GM18526 (cell line): ENCODE measurements around the gene BTBD6.

Experiments used
- POLR2A ChIP-seq: IDR thresholded peaks from 3 replicates; pipeline ENCODE4 v1.6.1; 2011; ENCODE audit not compliant: insufficient read length; ENCODE audit errors: extremely low read depth

The BTBD6 gene

GRCh38 chr14:105272623-105273022 lies 24.3 kb downstream of the BTBD6 start:
- no peak for TF ChIP-seq POLR2A

GRCh38 chr14:105273062-105273461 lies 24.7 kb downstream of the BTBD6 start:
- no peak for TF ChIP-seq POLR2A

GRCh38 chr14:105274637-105275036 lies 26.3 kb downstream of the BTBD6 start:
- TF ChIP-seq POLR2A = no peak

GRCh38 chr14:105275267-105275946 lies 27.1 kb downstream of the BTBD6 start:
- TF ChIP-seq POLR2A = no peak

- no peak for TF ChIP-seq POLR2A
Measured at GRCh38 chr14:105279642-105280361, 31.5 kb downstream of the BTBD6 start.

- no peak for TF ChIP-seq POLR2A
Measured at GRCh38 chr14:105280525-105280924, 32.2 kb downstream of the BTBD6 start.

- TF ChIP-seq POLR2A = no peak
Measured at GRCh38 chr14:105281371-105282097, 33.2 kb downstream of the BTBD6 start.

GRCh38 chr14:105282098-105282725 lies 33.9 kb downstream of the BTBD6 start:
- TF ChIP-seq POLR2A = no peak

- no peak for TF ChIP-seq POLR2A
Measured at GRCh38 chr14:105283028-105283427, 34.7 kb downstream of the BTBD6 start.

- TF ChIP-seq POLR2A = no peak
Measured at GRCh38 chr14:105283899-105284298, 35.6 kb downstream of the BTBD6 start.

- TF ChIP-seq POLR2A = no peak
Measured at GRCh38 chr14:105285174-105285573, 36.8 kb downstream of the BTBD6 start.

GRCh38 chr14:105286759-105287144 lies 38.4 kb downstream of the BTBD6 start:
- TF ChIP-seq POLR2A = no peak

GRCh38 chr14:105287249-105288102 lies 39.1 kb downstream of the BTBD6 start:
- TF ChIP-seq POLR2A = no peak

- TF ChIP-seq POLR2A = no peak
Measured at GRCh38 chr14:105290621-105291346, 42.5 kb downstream of the BTBD6 start.
